ENCODE results near the gene VAMP7. TPM values are rescaled to one million over a fixed set of nuclear protein-coding genes. Genes with fewer than 3 reads are reported as not detected.
A peak's percentile ranks its signal among the peaks of the same experiment; 100 is the strongest.
"Not testable (repeated sequence)": the region's sequence is repeated elsewhere in the genome, so short reads cannot be mapped to it uniquely, and the experiment has no call there.

The VAMP7 gene
- total RNA-seq, 2 experiments from 2014 or later = 33.6 to 35.5 TPM

DNA sequence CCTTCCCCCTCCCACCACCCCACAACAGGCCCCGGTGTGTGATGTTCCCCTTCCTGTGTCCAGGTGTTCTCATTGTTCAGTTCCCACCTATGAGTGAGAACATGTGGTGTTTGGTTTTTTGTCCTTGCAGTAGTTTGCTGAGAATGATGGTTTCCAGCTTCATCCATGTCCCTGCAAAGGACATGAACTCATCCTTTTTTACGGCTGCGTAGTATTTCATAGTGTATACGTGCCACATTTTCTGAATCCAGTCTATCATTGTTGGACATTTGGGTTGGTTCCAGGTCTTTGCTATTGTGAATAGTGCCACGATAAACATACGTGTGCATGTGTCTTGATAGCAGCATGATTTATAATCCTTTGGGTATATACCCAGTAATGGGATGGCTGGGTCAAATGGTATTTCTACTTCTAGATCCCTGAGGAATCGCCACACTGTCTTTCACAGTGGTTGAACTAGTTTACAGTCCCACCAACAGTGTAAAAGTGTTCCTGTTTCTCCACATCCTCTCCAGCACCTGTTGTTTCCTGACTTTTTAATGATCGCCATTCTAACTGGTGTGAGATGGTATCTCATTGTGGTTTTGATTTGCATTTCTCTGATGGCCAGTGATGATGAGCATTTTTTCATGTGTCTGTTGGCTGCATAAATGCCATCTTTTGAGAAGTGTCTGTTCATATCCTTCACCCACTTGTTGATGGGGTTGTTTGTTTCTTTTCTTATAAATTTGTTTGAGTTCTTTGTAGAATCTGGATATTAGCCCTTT, 49.9 kb downstream of the VAMP7 start:
- DNase-seq; H3K9me3 Mint-ChIP-seq (ENCODE audit: insufficient read depth); POLR2A ChIA-PET; H3K4me3 Mint-ChIP-seq; H3K27ac Mint-ChIP-seq; H3K27me3 Mint-ChIP-seq (ENCODE audit: low read depth); ATAC-seq; CTCF ChIA-PET; H3K4me1 Mint-ChIP-seq (ENCODE audit: low read depth): not testable (repeated sequence)
- H3K36me3 Mint-ChIP-seq (ENCODE audit: low read depth) = peaks cover 77% of the 10 kb centered on the region

DNA sequence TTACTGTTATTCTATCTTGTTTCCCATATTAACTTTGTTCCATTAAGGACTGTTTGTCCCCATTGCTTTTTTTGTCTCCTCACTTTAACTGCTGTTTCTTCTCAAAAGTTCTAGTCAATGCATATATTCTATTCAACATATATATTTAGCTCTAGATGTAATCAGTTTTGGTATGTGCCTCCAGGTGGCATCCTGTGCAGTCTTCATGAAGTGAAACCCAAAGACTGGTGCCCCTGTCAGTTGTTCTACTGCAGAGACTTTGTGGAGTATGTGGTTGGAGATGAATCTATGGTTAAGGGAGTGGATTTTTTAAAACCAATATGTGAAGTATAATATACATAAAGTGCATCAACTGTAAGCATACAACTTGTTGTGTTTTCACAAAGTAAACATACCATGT, 57.0 kb downstream of the VAMP7 start:
- Mint-ChIP-seq H3K27ac (no peak overlapping the region), H3K36me3 (ENCODE audit: low read depth) (peaks cover 44% of the 10 kb centered on the region), H3K9me3 (ENCODE audit: insufficient read depth) (peaks cover 9% of the 10 kb centered on the region), H3K4me1 (ENCODE audit: low read depth) (no peaks in the 10 kb centered on the region), H3K4me3 (no peak overlapping the region), H3K27me3 (ENCODE audit: low read depth) (no peaks in the 10 kb centered on the region)
- DNase-seq (no peak), ATAC-seq (no peak)
- ChIA-PET POLR2A (no interaction called here), CTCF (no interaction called here)

DNA sequence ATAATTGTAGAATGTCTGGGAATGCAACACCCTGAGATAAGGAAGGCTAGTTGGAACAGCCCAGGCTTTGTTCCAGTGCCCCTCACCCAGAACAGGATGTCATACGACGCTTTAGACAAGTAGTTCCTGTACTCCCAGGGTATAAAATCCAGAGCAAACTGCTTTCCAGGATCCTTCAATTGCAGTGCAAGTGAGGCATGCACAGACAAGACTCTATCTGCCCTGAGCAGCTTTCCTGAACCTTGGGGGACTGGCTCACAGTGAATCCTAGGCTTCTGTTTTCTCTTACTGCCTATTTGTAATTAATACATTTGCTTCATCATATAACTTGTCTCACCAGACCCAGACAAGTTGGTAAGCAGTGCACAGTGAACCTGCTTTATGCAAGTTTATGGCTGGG, 68.0 kb downstream of the VAMP7 start:
- H3K27me3 Mint-ChIP-seq (ENCODE audit: low read depth) = no peaks in the 10 kb centered on the region
- no peak overlapping the region for H3K27ac Mint-ChIP-seq
- ATAC-seq (no peak), DNase-seq (no peak)
- POLR2A ChIA-PET = no interaction called here
- peaks cover 8% of the 10 kb centered on the region for H3K36me3 Mint-ChIP-seq (ENCODE audit: low read depth)
- no peak overlapping the region for H3K4me3 Mint-ChIP-seq
- CTCF ChIA-PET = no interaction called here
- H3K4me1 Mint-ChIP-seq (ENCODE audit: low read depth) = no peaks in the 10 kb centered on the region
- H3K9me3 Mint-ChIP-seq (ENCODE audit: insufficient read depth) = no peaks in the 10 kb centered on the region

DNA sequence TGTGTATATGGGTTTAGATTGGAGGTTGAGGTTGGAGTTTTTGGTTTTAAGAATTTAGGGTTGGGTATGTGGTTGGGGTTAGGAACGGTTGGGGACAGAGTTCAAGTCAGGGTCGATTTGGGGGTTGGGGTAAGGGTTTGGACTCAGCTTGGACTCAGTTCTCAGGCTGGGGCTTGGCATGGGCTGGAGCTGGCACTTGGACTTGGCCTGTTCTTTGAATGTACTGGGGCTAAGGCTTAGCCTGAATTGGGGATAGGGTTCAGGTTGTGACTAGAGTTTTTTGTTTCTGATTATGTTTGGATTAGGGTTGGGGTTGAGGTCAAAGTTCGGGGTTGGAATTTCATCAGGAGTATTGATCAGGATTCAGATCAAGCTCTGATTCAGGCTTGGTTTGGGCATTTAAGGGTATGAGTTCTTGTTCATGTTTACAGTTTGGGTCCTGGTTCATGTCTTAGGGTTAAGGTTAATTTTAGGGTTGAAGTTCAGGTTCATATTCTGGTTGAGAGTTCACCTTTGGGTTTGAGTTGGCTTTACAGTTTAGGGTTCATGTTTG, 70.2 kb downstream of the VAMP7 start:
- DNase-seq = no peak
- H3K36me3 Mint-ChIP-seq (ENCODE audit: low read depth) = no peaks in the 10 kb centered on the region
- no peaks in the 10 kb centered on the region for H3K27me3 Mint-ChIP-seq (ENCODE audit: low read depth)
- H3K4me1 Mint-ChIP-seq (ENCODE audit: low read depth) = no peaks in the 10 kb centered on the region
- H3K9me3 Mint-ChIP-seq (ENCODE audit: insufficient read depth) = no peaks in the 10 kb centered on the region
- ChIA-PET CTCF (no interaction called here), POLR2A (no interaction called here)
- H3K4me3 Mint-ChIP-seq = no peak overlapping the region
- no peak for ATAC-seq
- no peak overlapping the region for H3K27ac Mint-ChIP-seq

DNA sequence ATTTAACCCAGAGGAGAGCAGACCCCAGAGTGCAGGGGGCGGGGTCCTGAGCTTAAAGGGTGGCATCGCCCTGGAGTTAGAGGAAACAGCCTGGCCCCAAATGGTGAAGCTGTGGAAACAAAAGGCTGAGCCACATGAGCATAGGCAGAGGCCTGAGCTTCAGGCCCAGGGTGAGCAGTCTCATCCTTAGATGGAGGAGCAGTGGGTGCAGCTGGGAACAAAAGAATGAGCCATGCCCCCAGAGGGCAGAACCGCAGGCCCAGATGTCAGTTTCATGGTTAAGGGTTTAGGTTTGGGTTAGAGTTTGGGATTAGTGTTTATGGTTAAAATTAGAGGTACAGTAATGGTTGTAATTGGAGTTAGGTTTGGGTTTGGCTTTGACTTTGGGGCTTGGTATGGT, 71.9 kb downstream of the VAMP7 start:
- DNase-seq = no peak

DNA sequence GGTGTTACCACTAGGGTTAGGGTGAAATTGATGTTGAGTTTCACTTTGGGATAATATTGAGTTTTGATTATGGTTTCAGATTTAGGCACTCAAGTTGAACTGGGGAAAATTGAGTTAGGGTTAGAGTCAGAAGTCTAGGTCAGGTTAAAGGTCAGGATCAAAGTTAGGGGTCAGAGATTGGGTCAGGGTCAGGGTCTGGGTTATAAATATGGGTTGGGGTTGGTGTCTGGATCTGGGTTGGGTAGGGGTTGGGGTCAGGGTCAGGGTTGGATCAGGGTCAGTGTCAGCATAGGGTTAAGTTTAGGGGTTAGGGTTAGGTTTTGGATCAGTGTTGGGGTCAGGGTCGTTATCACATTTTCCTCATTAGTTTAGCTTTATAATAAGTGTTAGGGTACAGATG, 73.6 kb downstream of the VAMP7 start:
- no peaks in the 10 kb centered on the region for H3K27me3 Mint-ChIP-seq (ENCODE audit: low read depth)
- H3K4me1 Mint-ChIP-seq (ENCODE audit: low read depth) = no peaks in the 10 kb centered on the region
- DNase-seq (no peak), ATAC-seq (no peak)
- H3K36me3 Mint-ChIP-seq (ENCODE audit: low read depth) = no peaks in the 10 kb centered on the region
- no peak overlapping the region for H3K27ac Mint-ChIP-seq
- POLR2A ChIA-PET = no interaction called here
- no peak overlapping the region for H3K4me3 Mint-ChIP-seq
- CTCF ChIA-PET = no interaction called here
- H3K9me3 Mint-ChIP-seq (ENCODE audit: insufficient read depth) = no peaks in the 10 kb centered on the region

More for the DNA sequence above, 71.9 kb downstream of the VAMP7 start:
- Mint-ChIP-seq H3K27ac (no peak overlapping the region), H3K4me3 (no peak overlapping the region), H3K9me3 (ENCODE audit: insufficient read depth) (no peaks in the 10 kb centered on the region), H3K27me3 (ENCODE audit: low read depth) (no peaks in the 10 kb centered on the region), H3K4me1 (ENCODE audit: low read depth) (no peaks in the 10 kb centered on the region), H3K36me3 (ENCODE audit: low read depth) (no peaks in the 10 kb centered on the region)
- ChIA-PET CTCF (no interaction called here), POLR2A (no interaction called here)
- no peak for ATAC-seq

DNA sequence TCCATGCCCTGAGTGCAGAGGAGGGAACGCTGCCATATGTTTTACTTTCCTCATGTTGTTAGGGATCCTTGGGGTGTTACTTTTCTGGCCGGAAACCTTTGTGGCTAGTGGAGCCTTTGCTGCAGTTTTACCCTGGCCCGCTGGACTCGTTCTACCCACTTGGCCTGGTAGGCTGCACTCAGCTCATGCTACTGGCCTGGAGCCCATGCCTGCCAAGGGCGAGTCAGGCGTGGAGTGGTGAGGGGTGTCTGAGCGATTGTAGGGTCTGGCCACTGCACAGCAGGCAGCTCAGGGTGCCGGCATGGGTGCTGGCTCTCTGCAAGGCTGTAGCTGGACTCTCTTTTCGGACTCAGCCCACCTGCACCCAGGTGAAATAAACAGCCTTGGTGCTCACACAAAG, 75.0 kb downstream of the VAMP7 start:
- CTCF ChIA-PET = no interaction called here
- POLR2A ChIA-PET = no interaction called here
- Mint-ChIP-seq H3K27ac (no peak overlapping the region), H3K27me3 (ENCODE audit: low read depth) (no peaks in the 10 kb centered on the region), H3K36me3 (ENCODE audit: low read depth) (no peaks in the 10 kb centered on the region), H3K4me3 (no peak overlapping the region), H3K9me3 (ENCODE audit: insufficient read depth) (no peaks in the 10 kb centered on the region), H3K4me1 (ENCODE audit: low read depth) (no peaks in the 10 kb centered on the region)
- ATAC-seq (no peak), DNase-seq (no peak)

DNA sequence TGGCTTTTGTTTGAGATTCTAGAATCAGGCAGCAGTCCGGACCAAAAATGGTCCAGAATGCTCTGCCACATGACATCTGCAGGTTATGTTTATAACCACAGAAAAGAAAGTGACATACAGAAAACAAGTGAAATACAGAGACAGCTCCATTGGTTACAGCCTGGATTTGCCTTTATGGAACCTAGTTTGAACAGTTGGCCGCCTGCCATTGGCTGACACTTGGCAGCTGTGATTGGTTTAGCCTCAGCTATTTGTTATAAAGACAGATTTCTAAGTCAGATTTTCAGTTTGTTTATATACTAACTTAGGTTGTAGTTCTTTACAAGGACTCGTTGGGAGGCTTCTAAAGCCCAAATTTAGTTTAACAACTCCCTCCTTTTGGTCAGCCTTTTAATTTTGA, 75.5 kb downstream of the VAMP7 start:
- ATAC-seq = no peak
- H3K36me3 Mint-ChIP-seq (ENCODE audit: low read depth) = no peaks in the 10 kb centered on the region
- no peaks in the 10 kb centered on the region for H3K4me1 Mint-ChIP-seq (ENCODE audit: low read depth)
- ChIA-PET CTCF (no interaction called here), POLR2A (no interaction called here)
- H3K9me3 Mint-ChIP-seq (ENCODE audit: insufficient read depth) = no peaks in the 10 kb centered on the region
- DNase-seq = no peak
- H3K27ac Mint-ChIP-seq = no peak overlapping the region
- H3K4me3 Mint-ChIP-seq = no peak overlapping the region
- H3K27me3 Mint-ChIP-seq (ENCODE audit: low read depth) = no peaks in the 10 kb centered on the region

DNA sequence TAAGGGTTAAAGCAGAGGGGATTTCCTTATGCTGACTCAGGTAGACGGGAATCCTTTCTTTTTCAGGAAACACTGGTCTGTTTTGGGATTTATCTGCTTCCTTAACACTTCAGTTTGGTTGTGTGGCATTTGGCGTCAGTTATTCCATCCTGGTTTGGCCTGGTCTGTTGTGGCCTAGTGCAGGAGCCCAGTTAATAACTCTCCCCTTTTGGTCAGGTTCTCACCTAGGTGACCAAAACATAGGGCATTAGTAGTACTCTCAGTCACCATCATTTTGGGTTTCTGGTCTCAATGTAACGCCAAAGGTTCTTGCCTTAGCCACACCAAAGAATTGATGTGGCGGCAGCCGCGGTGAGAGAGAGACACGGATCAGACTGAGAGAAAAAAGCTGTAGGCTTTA, 76.7 kb downstream of the VAMP7 start:
- H3K27me3 Mint-ChIP-seq (ENCODE audit: low read depth) = peaks cover 4% of the 10 kb centered on the region
- H3K36me3 Mint-ChIP-seq (ENCODE audit: low read depth) = no peaks in the 10 kb centered on the region
- ChIA-PET POLR2A (no interaction called here), CTCF (no interaction called here)
- no peaks in the 10 kb centered on the region for H3K4me1 Mint-ChIP-seq (ENCODE audit: low read depth)
- H3K27ac Mint-ChIP-seq = no peak overlapping the region
- H3K4me3 Mint-ChIP-seq = no peak overlapping the region
- ATAC-seq (no peak), DNase-seq (no peak)
- no peaks in the 10 kb centered on the region for H3K9me3 Mint-ChIP-seq (ENCODE audit: insufficient read depth)

DNA sequence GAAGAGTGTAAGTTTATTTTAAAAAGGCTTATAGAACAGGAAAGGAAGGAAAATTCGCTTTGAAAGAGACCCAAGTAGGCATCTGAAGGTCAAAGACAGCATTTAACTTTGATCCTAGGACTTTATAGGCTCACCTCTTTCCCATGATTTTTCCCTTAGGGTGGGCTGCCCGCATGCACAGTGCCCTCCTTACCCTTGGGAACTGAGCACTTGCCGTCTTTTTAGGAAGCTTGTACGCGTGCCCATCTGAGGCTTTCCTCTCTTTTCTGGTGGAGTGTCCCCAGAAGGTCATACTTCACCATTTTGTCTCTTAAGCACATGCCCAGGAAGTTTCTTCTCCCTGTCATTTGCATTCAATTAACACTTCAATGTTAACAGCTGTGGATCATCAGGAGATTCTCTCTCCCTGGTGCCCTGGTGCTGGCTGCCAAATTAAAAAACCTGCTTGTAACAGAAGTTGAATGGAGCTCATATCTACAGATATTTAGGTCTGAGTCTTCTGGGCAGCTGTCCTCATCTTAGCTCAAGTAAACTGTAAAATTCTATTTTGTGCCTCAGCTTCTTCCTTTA, 78.0 kb downstream of the VAMP7 start:
- ATAC-seq (no peak), DNase-seq (no peak)
- Mint-ChIP-seq H3K36me3 (ENCODE audit: low read depth) (no peaks in the 10 kb centered on the region), H3K27me3 (ENCODE audit: low read depth) (peaks cover 4% of the 10 kb centered on the region), H3K27ac (no peak overlapping the region), H3K4me3 (no peak overlapping the region), H3K9me3 (ENCODE audit: insufficient read depth) (no peaks in the 10 kb centered on the region), H3K4me1 (ENCODE audit: low read depth) (no peaks in the 10 kb centered on the region)
- POLR2A ChIA-PET = no interaction called here
- CTCF ChIA-PET = no interaction called here

DNA sequence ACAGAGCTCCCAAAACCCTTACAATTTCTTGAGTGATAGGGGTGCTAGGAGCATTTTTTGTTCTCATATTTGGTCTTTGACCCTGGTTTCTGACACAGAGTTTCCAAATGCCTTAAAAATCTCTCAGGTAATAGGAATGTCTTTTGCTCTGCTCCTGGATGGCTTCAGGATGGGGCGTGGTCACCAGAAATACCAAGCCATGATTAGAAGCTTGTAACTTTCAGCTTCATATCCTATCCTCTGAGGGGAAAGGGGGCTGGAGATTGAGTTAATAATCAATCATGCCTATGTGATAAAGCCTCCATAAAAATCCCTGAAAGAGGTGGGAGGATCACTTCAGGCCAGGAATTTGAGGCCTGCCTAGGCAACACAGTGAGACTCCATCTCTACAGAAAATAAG, 81.8 kb downstream of the VAMP7 start:
- peaks cover 9% of the 10 kb centered on the region for H3K36me3 Mint-ChIP-seq (ENCODE audit: low read depth)

DNA sequence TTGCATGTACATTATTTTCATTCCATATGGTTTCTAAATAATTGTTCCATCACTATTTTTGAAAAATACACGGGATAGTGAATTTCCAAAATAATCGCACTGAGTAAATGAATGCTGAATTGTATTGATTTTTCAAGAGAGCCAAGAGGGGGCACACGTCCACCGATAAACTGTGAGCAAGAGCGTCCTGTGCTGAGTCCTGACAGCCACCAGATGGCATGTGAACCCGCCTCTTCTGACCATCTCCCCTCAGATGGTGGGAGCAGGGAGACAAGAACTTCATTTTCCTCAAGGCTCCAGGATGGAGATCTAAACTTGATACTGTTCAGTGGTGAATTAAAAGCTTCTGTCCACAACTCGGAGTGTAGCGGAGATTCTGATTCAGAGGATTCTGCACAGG, 85.7 kb downstream of the VAMP7 start:
- Mint-ChIP-seq H3K27me3 (ENCODE audit: low read depth) (peaks cover 11% of the 10 kb centered on the region), H3K4me1 (ENCODE audit: low read depth) (peaks cover 28% of the 10 kb centered on the region), H3K4me3 (no peak overlapping the region), H3K36me3 (ENCODE audit: low read depth) (peaks cover 24% of the 10 kb centered on the region), H3K27ac (no peak overlapping the region), H3K9me3 (ENCODE audit: insufficient read depth) (peaks cover 46% of the 10 kb centered on the region)
- ChIA-PET CTCF (no interaction called here), POLR2A (no interaction called here)
- DNase-seq (peak; percentile 71), ATAC-seq (peak; percentile 90)

More for the DNA sequence above, 81.8 kb downstream of the VAMP7 start:
- ChIA-PET CTCF (no interaction called here), POLR2A (no interaction called here)
- Mint-ChIP-seq H3K4me3 (no peak overlapping the region), H3K9me3 (ENCODE audit: insufficient read depth) (peaks cover 17% of the 10 kb centered on the region), H3K4me1 (ENCODE audit: low read depth) (peaks cover 13% of the 10 kb centered on the region), H3K27ac (no peak overlapping the region), H3K27me3 (ENCODE audit: low read depth) (peaks cover 7% of the 10 kb centered on the region)
- DNase-seq (no peak), ATAC-seq (no peak)
